WERI-Rb-1 (cell line): ENCODE measurements around the gene UMODL1.

ENCODE experiments used
- DNase-seq: peaks from one replicate; pipeline ENCODE4 v3.0.0-alpha.2; 2020
- H3K27ac ChIP-seq: fragments of 250-450 bp; sonication (Bioruptor Pico); 2 replicates; pipeline ENCODE4 v1.5.1; 2020; ENCODE audit warnings: mild to moderate bottlenecking, moderate library complexity
- H3K27me3 ChIP-seq: fragments of 250-450 bp; sonication (Bioruptor Pico); 2 replicates; pipeline ENCODE4 v1.5.1; 2021; ENCODE audit warnings: mild to moderate bottlenecking, low read depth, moderate library complexity; ENCODE audit not compliant: insufficient read depth, severe bottlenecking
- H3K36me3 ChIP-seq: fragments of 250-450 bp; sonication (Bioruptor Pico); 2 replicates; pipeline ENCODE4 v1.5.1; 2020; ENCODE audit warnings: mild to moderate bottlenecking, moderate library complexity
- H3K4me3 ChIP-seq: 2 replicates; pipeline ENCODE4 v1.5.1; 2011; ENCODE audit warnings: low read depth, mild to moderate bottlenecking, control low read depth, low read length
- H3K9me3 ChIP-seq: fragments of 250-450 bp; sonication (Bioruptor Pico); 2 replicates; pipeline ENCODE4 v1.5.1; 2021; ENCODE audit warnings: mild to moderate bottlenecking, moderate library complexity; ENCODE audit not compliant: severe bottlenecking
- CTCF ChIP-seq: IDR thresholded peaks from 2 replicates; pipeline ENCODE4 v1.5.1; 2011; ENCODE audit warnings: low read depth, mild to moderate bottlenecking, control low read depth, inconsistent platforms, low read length

Gene UMODL1

GRCh38 chr21:42191064-42191463, 119.9 kb downstream of the UMODL1 start:
- no peak overlapping the region for H3K4me3 ChIP-seq
- H3K36me3 ChIP-seq = no peaks in the 10 kb centered on the region
- H3K27ac ChIP-seq = no peak overlapping the region
- TF ChIP-seq CTCF = no peak
- H3K27me3 ChIP-seq = no peaks in the 10 kb centered on the region
- H3K9me3 ChIP-seq = peaks cover 10% of the 10 kb centered on the region
- no peak for DNase-seq

- no peak overlapping the region for H3K4me3 ChIP-seq
- no peaks in the 10 kb centered on the region for H3K36me3 ChIP-seq
- TF ChIP-seq CTCF = no peak
- H3K27me3 ChIP-seq = no peaks in the 10 kb centered on the region
- H3K27ac ChIP-seq = peak overlapping the region; percentile 84
- DNase-seq = no peak
- H3K9me3 ChIP-seq = peaks cover 6% of the 10 kb centered on the region
These were observed 120.8 kb downstream of the UMODL1 start for GRCh38 chr21:42191696-42192595.
